WTC11 (cell line): ENCODE data around the gene NFE2L3.

ENCODE experiments used
- CBFB ChIP-seq: sonication (generic); formaldehyde crosslinking; IDR thresholded peaks from 2 replicates; pipeline ENCODE4 v1.8.1; 2022; ENCODE audit warnings: mild to moderate bottlenecking, low read depth, missing genetic modification reagents
- MAX ChIP-seq: sonication (generic); formaldehyde crosslinking; IDR thresholded peaks from 2 replicates; pipeline ENCODE4 v1.8.0; 2022; ENCODE audit warnings: mild to moderate bottlenecking, missing genetic modification reagents
- SP1 ChIP-seq: sonication (generic); formaldehyde crosslinking; conservative IDR thresholded peaks from 2 replicates; pipeline ENCODE4 v1.8.1; 2022; ENCODE audit warnings: missing genetic modification reagents
- ZBTB21 ChIP-seq: sonication (generic); formaldehyde crosslinking; IDR thresholded peaks from 2 replicates; pipeline ENCODE4 v1.8.1; 2023; ENCODE audit warnings: mild to moderate bottlenecking, missing genetic modification reagents, borderline replicate concordance
- ZNF263 ChIP-seq: sonication (generic); formaldehyde crosslinking; IDR thresholded peaks from 2 replicates; pipeline ENCODE4 v1.8.1; 2022; ENCODE audit warnings: low read depth, mild to moderate bottlenecking, moderate library complexity, missing genetic modification reagents
- TF ChIP-seq, protein P1 (sequence below): fragments of 200-600 bp; IDR thresholded peaks from 2 replicates; pipeline ENCODE4 v1.8.0; 2022; ENCODE audit warnings: antibody characterized with exemption
- TF ChIP-seq, protein P2 (sequence below): sonication (generic); formaldehyde crosslinking; IDR thresholded peaks from 2 replicates; pipeline ENCODE4 v1.8.1; 2022; ENCODE audit warnings: missing genetic modification reagents, borderline replicate concordance
- TF ChIP-seq, protein P3 (sequence below): sonication (generic); formaldehyde crosslinking; IDR thresholded peaks from 2 replicates; pipeline ENCODE4 v1.8.1; 2023; ENCODE audit warnings: mild to moderate bottlenecking, moderate library complexity, missing genetic modification reagents
- TF ChIP-seq, protein P4 (sequence below): sonication (generic); formaldehyde crosslinking; IDR thresholded peaks from 2 replicates; pipeline ENCODE4 v1.8.1; 2023; ENCODE audit warnings: mild to moderate bottlenecking, missing genetic modification reagents, moderate library complexity
- TF ChIP-seq, protein P5 (sequence below): sonication (generic); formaldehyde crosslinking; conservative IDR thresholded peaks from 2 replicates; pipeline ENCODE4 v1.8.1; 2023; ENCODE audit warnings: mild to moderate bottlenecking, low read depth, missing genetic modification reagents, moderate library complexity

GRCh38 chr7:26155531-26156375, 3.8 kb downstream of the NFE2L3 start:
- no peak for TF ChIP-seq SP1 (CRISPR knock-in tag)
- TF ChIP-seq, protein P1, sequence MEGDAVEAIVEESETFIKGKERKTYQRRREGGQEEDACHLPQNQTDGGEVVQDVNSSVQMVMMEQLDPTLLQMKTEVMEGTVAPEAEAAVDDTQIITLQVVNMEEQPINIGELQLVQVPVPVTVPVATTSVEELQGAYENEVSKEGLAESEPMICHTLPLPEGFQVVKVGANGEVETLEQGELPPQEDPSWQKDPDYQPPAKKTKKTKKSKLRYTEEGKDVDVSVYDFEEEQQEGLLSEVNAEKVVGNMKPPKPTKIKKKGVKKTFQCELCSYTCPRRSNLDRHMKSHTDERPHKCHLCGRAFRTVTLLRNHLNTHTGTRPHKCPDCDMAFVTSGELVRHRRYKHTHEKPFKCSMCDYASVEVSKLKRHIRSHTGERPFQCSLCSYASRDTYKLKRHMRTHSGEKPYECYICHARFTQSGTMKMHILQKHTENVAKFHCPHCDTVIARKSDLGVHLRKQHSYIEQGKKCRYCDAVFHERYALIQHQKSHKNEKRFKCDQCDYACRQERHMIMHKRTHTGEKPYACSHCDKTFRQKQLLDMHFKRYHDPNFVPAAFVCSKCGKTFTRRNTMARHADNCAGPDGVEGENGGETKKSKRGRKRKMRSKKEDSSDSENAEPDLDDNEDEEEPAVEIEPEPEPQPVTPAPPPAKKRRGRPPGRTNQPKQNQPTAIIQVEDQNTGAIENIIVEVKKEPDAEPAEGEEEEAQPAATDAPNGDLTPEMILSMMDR, result no peak
- TF ChIP-seq, protein P2, sequence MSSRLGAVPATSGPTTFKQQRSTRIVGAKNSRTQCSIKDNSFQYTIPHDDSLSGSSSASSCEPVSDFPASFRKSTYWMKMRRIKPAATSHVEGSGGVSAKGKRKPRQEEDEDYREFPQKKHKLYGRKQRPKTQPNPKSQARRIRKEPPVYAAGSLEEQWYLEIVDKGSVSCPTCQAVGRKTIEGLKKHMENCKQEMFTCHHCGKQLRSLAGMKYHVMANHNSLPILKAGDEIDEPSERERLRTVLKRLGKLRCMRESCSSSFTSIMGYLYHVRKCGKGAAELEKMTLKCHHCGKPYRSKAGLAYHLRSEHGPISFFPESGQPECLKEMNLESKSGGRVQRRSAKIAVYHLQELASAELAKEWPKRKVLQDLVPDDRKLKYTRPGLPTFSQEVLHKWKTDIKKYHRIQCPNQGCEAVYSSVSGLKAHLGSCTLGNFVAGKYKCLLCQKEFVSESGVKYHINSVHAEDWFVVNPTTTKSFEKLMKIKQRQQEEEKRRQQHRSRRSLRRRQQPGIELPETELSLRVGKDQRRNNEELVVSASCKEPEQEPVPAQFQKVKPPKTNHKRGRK (CRISPR knock-in tag), result no peak
- no peak for TF ChIP-seq ZBTB21 (CRISPR knock-in tag)
- TF ChIP-seq MAX (CRISPR knock-in tag), result no peak
- TF ChIP-seq, protein P3, sequence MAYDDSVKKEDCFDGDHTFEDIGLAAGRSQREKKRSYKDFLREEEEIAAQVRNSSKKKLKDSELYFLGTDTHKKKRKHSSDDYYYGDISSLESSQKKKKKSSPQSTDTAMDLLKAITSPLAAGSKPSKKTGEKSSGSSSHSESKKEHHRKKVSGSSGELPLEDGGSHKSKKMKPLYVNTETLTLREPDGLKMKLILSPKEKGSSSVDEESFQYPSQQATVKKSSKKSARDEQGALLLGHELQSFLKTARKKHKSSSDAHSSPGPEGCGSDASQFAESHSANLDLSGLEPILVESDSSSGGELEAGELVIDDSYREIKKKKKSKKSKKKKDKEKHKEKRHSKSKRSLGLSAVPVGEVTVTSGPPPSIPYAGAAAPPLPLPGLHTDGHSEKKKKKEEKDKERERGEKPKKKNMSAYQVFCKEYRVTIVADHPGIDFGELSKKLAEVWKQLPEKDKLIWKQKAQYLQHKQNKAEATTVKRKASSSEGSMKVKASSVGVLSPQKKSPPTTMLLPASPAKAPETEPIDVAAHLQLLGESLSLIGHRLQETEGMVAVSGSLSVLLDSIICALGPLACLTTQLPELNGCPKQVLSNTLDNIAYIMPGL, result no peak
- TF ChIP-seq ZNF263 (CRISPR knock-in tag), result no peak
- TF ChIP-seq, protein P4, sequence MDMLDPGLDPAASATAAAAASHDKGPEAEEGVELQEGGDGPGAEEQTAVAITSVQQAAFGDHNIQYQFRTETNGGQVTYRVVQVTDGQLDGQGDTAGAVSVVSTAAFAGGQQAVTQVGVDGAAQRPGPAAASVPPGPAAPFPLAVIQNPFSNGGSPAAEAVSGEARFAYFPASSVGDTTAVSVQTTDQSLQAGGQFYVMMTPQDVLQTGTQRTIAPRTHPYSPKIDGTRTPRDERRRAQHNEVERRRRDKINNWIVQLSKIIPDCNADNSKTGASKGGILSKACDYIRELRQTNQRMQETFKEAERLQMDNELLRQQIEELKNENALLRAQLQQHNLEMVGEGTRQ (CRISPR knock-in tag), result no peak
- TF ChIP-seq, protein P5, sequence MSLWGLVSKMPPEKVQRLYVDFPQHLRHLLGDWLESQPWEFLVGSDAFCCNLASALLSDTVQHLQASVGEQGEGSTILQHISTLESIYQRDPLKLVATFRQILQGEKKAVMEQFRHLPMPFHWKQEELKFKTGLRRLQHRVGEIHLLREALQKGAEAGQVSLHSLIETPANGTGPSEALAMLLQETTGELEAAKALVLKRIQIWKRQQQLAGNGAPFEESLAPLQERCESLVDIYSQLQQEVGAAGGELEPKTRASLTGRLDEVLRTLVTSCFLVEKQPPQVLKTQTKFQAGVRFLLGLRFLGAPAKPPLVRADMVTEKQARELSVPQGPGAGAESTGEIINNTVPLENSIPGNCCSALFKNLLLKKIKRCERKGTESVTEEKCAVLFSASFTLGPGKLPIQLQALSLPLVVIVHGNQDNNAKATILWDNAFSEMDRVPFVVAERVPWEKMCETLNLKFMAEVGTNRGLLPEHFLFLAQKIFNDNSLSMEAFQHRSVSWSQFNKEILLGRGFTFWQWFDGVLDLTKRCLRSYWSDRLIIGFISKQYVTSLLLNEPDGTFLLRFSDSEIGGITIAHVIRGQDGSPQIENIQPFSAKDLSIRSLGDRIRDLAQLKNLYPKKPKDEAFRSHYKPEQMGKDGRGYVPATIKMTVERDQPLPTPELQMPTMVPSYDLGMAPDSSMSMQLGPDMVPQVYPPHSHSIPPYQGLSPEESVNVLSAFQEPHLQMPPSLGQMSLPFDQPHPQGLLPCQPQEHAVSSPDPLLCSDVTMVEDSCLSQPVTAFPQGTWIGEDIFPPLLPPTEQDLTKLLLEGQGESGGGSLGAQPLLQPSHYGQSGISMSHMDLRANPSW (CRISPR knock-in tag), result no peak
- TF ChIP-seq CBFB (CRISPR knock-in tag), result no peak
